ENCODE measurements around the gene IQSEC1.
"Not testable (repeated sequence)": the region's sequence is repeated elsewhere in the genome, so short reads cannot be mapped to it uniquely, and the experiment has no call there.

Gene IQSEC1

DNA sequence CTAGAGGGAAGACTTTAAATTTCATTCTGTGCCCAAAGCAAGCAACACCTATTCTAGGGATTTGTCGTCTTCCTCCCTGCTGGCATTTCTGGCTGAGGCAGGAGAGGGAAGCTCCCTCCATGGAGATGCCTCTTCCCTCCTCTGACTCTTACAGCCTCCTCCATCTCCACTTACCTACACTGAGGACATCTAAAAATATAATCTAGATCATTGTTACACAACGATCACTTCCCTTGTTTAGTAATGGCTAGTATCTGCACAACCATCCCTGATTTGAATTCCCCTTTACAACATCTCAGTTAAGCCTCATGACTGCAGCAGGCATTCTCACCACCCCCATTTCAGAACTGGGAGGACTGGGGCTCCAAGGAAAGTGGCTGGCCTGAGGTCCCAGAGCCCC is 219.4 kb downstream of the IQSEC1 start:
- not testable (repeated sequence) for DNase-seq

- no peak for DNase-seq
These were observed 221.0 kb downstream of the IQSEC1 start for GRCh38 chr3:12852201-12852600.

Measured in activated naive CD4-positive, alpha-beta T cell treated with Interleukin-2 at 50 U/mL for 16 hours (primary cell).